NCI-H1694 treated with DMSO at 0.1 percent for 48 hours (cell line): ENCODE data around the gene CADPS.

ENCODE experiments used
- DNase-seq: peaks from one replicate; lab custom pipeline; 2025; lab: John Stamatoyannopoulos, UW

Gene CADPS

DNA sequence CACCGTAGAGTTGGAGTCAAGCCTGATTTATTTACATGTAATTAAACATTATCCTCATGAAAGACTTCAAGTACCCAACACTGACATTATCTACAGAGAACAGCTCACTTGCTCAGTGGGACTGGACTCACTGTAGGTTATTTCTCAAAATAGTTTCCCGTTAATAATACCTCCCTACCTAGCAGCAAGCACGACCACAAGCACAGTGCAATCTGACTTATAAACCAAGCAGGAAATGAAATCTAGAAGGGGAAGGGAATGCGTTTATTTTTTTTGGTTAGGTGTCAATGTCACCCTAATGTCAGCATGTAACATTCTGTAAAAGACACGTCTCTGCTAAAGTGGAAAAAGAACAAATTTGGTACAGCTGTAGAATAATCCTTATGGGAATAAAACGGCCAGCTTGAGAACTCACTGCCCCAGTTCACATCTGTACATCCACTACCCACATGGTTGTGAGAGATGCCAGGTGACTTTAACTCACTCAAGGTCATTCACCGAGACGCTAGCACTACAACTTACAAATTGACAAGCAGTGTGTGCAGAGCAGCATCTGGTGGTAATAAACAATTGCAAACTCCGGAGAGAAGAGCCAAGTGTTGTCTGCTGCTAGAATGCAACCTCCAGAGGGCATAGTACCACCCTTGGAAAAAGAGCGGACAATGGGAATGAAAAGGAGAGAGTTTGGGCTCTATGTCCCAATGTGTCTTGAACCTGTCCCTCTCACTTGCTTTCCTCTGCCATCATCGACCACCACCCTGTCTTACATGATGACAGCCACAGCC is 242.5 kb downstream of the CADPS start:
- peak; percentile 16 for DNase-seq

DNA sequence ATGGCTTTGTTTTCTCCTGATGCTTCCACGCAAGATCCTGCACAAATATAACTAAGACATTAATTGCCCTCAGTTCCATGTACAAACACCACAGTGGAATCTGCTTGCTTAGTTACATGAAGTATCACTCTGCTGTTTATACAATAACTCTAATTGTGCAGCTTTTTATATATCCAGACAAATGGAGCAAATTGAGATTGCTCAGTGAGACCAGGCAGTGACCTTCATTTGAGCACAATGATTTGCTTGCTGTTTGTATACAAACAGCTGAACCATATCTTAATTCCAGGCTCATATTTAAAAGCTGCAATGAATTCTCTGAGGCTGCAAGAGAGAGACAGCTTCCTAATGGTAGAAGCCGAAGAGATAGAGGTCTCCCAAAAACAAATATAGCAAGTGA is 243.7 kb downstream of the CADPS start:
- DNase-seq = no peak

DNA sequence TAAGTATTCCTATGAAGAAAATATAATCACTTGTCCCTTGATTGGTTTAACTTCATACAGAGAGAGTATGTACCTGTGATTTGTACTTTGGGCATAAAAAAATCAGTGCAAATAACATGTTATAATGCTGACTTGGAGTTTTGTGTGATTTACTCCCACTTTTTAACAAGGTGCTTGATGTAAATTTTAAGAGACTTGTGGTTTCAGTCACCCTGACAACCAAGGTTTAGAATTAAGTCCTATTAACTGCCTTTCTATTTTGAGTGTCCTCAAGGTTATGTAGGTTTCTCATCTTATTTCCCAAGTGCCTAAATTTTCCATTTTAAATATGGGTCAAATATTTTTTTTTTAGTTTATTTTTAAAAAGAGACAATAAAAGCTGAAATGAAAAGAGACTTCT is 244.6 kb downstream of the CADPS start:
- DNase-seq = no peak

DNA sequence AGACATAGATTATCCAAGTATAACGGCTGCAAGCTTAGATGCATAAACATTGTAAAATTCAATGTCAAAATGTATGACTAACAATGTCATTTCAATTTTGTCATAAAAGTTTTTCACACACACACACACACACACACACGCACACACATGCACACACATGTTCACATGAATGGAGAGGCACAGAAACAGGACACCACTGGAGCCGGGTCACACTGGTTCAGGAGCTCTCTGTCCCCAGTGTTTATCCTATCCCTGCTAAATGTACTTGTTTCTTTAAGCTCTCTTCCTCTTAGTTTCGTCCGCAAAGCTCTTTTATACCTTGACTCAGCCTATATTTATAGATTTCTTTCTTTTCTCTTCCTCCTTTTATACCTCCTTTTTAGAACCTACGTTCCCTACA is 249.9 kb downstream of the CADPS start:
- no peak for DNase-seq

DNA sequence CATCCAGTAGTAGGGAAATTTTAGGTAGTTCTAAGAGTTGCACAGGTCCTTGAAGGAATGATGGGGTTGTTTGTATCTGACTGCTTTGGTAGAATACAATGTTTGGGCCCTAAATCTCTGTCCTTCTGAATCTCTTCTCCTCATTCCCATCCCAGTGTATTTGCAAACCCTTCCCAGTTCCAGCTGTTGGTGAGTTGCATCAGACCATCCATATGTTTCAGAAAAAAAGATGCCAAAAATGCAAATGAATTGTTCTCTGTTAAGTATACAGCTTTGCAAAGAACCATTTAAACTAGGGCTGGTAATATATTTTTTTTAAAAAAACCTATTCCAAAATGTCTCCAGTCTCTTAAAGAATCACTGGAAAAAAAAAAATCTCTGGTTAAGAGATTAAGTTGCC is 251.0 kb downstream of the CADPS start:
- no peak for DNase-seq

DNA sequence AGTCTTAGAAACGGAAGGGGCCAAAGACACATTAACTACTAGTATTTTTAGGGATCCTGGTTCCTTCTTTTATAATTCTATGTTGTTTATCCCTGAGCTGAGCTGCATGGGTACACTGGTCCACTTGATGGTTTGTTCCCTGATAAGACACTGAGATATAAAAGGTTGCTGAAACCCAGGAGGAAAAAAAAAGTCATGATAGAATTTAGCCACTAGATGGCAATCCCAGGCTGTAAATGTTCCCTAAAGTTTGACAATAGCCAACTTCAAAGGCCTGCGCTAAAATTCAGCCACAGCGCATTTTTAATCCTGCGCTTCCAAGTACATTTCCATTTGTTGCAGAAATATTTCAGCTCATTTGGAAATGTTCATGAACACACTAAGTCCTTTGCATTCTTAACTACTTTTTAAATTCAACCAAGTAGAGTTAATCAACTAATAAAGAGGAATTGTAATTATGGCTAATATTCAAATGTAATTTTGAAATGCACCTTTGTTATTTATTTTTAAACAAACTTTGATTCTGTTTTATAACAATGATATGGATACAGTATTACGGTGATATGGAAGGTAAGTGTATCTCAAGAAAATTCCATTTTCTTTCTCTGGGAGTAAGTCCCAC is 252.6 kb downstream of the CADPS start:
- DNase-seq = no peak

DNA sequence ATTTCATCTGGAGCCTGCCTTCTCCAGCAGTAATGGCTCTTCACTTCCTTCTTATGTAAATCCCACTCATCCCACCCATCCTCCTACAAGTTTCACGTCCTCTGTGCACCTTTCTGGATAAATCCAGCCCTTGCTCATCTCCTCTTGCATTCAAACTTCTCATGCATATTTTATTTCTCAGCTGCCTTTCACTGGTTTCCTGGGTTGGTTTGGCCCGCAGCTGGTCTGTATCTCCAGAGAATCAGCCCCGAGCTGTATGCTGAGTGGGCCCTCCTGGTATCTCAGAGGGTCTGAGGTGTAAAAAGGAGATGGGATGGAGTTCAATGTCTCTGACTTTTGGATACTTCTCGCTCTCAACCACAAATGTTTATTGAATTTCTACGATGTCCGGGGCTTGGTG is 253.3 kb downstream of the CADPS start:
- no peak for DNase-seq

DNA sequence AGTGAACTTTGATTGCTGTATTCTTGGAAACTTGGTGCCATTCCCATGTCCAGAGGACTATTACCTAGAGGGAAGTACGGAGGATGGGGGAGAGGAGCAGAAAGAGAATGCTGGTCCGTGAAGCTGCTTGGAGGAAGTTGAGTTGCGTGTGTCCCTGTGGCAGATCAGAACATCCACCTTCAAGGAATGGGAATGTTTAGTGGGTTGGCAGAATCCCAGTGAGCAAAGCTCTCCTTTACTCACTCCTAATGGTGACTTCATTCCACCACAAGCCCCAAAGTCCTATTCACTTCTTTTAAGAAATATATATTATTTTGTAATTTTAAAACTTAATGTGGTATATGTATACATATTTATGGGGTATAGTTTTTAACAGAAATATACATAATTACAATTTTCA is 254.0 kb downstream of the CADPS start:
- DNase-seq = no peak

DNA sequence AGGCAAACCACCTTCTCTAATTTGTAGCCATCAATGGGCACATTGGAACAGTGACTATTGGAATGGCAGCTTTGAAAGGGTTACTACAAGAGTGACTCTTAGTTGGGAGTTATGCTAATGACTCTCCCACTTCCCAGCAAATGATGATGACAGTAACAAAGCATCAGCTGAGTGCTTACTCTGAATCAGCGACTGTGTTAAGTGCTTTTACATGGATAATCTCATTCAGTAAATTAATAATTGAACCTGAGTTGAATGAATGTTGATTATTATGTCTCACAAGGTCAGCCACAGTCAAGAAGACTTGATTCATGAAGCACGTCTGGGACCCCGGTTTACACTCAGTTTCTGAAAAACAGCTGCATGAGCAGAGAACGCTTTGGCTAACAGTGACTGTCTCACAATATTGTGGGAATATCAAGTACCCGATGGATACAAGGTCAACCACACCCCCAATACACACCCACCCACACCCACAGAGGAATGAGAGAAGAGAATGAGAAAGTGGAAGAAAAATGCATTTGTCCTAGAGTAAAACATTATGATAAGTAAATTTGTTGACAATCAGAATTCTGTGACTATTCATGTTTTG is 259.9 kb downstream of the CADPS start:
- DNase-seq = no peak

DNA sequence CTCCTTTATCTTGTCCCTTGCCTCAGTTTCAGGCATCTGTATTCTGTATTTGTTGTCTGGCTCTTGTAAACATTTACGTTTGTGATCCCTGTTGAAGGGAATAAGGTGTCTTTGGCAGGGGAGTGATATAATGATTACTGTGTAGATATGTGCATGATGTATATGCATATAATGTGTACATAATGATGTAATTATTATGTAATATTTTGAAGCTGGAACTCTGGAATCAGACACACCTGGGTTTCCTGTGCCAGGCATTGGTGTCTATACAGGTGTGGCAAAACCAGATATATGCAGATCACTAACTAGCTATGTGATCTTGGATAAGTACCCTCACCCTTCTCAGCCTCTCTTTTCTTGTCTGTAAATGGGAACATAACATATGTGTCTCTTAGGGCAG is 260.7 kb downstream of the CADPS start:
- DNase-seq = no peak

DNA sequence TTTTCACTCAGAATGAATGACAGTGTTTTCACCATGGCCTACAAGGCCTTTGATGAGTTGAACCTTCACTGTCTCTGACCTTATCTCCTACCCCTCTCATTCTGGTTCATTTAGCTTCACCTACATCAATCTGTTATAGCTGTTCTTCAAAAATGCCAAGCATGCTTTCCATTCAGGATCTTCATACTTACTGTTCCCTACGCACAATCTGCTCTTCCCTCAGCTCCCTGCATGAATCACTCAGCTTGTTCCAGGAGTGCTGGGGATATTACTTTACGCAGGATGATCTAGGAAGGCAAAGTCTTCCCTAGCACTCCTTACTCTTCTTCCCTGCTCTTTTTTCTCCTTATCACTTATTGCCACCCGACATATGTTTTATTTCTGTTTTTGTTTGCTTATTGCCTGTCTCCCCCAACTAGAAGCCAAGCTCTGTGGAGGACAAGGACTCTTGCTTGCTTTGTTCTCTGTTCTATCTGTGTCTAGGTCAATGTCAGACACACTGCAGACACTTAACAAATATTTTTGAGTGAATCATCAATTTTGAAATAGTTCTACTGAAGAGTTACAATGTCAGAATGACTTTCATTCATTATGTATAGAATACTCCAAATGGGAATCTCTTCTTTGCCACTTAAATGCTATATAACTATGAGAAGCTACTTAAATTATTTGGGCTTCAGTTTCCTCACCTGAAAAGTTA is 263.5 kb downstream of the CADPS start:
- DNase-seq = no peak

DNA sequence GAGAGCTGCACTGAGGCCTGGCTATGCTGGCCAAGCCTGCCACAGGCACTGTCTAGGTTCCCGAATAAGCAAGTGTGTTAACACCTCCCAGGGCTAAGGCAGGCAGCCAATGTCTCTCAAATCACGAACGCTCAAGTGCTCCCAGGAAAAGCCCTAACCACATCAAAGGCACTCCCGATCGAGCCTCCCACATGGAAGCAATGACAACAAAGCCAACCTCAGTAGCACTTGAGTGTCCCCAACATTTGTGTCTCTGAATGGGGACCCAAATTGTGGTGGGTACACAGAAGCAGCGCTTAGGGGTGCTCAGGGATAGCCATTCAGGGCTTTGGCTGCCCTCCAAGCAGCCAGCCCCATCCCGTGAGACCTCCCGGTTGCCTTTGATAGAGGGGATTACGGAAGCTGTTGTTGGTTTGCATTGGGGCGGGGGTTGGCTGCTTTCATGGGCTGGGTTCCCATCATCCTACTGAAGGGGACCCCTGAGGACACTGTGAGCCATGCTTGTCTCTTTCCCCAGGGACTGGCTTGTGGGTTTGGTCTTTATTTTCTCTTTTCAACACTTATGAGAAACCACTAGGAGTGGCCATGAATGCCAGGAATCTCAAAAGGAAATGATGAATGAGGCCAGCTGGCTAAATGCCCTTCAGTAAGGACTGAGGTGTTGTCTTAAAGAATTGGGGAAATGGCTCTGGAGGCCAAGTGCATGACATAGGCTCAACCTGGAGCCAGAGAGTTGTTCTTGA is 267.8 kb downstream of the CADPS start:
- no peak for DNase-seq

DNA sequence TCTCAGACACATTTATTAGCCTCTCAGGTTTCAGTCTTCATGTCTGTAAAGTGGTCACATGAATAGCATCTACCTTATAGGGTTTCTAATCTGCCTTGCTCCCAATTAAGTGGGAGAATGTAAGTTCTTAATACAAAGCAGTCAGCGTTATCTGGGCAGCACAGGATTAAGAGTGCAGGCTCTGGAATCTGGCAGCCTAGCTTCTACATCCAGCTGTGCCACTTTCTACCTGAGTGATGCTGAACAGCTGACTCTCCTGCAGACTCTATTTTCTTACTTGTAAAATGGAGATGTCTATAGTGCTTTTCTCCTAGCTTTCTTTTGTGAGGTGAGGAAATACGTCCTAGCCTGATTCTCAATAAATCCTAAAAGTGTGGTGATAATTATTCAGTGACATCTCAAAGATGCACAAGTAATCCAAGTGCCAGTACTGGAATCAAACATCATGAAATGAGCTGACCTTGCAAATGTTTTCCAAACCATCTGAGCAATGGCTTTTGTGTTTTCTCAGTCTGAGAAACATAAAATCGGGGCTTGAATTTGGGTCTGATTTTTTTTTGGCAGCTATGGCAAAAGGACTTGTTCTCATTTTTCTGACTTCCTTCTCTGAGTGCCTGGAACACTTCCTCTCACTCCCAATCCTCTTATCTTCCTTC is 269.7 kb downstream of the CADPS start:
- no peak for DNase-seq

DNA sequence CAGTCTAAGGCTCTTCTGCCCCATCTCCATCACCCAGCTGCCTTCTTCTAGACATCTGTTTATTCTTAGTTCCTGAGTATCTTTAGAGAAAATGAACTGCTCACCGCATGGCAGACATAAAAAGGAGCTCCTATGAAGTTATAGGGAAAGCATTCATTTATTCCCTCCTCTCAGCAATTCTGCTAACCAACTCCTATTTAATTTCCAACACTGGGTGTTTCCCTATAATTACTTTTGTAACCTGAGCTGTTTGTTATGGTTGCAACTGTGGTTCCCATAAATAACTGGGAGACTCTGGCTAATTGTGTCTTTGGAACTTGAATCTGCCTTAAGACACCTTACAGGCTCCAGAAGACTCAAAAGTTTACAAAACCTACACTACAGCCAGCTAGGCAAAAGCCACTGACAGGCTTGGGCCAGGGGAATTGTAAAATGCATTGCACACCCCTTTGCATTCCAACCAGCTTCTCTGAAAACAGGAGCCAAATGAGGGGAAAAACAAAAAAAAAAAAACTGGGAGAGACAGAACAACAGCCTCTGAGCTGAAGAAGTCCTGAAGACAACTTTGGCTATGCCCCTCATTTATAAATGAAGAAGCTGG is 270.4 kb downstream of the CADPS start:
- no peak for DNase-seq

DNA sequence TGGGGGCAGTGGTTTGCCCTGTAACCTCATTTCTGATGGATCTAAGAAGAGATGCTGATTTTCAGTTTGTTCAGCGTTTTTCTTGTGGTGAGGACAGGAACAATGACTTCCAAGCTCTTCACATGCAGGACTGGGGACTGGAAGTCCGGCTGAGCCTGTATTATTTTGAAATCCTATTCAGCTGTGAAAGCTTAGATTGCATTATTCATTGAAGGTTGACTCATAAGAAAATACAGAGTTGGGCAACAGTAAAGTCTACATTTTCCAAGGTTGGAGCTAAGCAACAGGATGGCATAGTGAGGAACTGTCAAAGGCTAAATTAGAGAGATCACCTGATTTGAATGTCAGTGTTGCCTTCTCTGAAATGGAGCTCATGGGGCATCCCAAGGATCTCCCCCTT is 270.9 kb downstream of the CADPS start:
- no peak for DNase-seq

DNA sequence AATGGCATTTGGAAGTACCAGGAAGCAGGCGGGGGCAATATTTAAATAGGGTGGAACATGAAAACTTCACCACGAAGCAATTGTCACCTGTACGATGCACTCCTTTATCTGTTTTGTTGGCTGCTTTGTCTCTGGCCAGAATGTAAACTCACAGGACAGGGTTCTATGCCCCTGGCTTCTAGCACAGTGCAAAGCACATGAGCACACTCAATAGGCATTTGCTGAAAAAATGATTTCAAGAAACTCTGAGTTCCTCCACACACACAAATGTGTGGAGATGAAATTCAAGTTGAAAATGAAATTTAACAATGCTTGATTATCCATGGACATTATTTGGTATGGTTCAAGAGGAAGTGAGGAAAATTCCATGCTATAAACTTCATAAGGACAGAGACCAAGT is 272.2 kb downstream of the CADPS start:
- no peak for DNase-seq

DNA sequence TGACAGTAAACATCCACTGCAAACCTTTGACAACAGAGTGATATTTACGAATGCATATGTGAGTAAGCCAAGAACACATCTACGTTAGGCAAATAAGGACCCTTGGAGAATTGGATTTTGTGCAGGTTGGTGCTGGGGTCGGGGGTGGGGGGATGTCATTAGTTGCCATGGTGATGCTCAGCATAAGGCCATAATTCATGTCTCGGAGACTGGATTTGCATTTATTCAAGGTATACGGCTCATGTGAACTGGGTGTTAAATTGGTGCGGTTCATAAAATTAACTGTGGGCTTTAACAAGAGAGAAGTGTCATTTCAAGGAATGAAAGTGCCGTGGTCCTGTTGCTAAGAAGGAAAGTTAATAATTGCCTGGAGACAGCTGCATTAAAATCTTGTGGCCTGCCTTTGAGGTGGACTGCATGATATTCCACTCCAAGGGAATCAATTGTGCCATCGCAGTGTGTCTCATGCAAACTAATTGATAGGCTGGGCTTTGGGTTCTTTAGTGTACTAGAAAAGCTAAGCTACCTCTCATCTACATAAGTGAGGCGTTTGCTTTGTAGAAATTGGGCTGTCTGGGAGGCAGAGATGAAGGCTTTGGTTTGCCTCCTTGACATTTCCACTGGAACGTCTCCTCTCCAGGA is 273.0 kb downstream of the CADPS start:
- no peak for DNase-seq

DNA sequence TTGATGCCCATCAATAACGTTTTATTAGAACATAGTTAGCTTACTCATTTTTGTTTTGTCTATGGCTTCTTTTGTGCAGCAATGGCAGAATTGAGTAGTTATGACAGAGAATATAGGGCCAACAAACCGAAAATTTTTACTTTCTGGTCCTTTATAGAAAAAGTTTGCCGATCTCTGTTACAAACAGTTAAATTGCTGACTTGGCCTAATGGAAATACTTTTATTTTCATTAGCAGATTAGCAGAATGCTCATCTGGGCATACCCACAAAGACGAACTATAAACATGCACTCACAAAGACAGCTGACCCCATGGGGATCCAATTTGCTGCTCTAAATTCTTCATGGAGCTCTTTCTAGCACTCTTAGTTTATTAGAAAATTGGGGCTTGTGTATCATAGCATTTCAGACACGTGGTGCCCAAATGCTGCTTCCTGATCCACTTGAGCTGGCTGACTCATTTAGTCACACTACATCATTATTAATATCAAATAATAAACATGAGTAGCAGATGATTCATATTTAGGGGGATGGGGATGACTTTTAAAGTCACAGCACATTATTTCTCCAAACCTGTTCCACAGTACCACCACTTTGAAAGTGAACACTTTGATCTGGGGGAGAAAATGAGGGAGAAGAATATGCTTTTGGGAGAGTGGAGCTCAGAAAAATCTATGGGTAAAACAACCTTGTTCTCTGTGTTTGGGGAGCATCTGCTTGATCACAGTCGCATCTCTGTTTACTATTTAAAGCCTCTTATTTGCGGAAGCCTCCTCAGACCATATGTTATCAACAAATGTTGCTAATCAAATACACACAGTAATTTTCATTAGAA is 273.8 kb downstream of the CADPS start:
- DNase-seq = peak; percentile 65

DNA sequence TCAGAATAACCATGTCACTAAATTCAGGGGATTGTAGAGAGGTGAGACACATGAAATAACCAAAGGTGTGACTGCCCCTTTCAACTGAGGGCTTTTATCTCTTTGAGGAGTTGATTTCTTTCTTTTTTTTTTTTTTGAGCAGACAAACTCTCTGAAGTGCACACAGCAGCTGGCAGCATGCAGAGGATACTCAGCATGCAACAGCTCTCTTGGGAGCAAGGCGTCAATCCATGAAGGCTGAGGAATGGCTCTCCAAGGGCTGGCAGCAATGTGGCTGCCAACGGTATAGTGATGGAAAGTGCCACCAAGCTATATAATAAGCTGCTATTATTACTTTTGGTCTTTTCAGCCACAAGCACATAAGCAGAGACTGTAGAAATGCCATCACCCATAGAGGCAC is 275.2 kb downstream of the CADPS start:
- DNase-seq = no peak

DNA sequence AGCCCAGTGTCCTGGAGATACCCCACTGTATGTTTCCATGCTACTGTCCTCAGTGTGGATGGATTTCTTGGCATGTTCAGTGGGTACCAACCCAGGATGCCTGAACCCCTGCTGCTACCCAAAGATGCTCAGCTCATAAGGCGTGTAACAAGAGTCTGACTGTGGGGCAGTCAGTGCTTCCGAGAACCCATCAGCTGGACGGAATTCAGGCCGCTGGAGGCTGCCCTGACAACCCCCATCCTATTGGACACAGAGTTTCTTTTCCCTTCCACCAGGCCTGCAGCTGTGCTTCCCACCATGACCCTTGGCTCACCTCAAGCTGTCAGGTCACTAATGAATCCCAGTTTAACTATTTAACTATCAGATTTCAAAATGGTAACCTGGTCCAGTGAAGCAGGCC is 277.7 kb downstream of the CADPS start:
- DNase-seq = no peak
